Measurements from ENCODE around the gene DEXI.
"Not testable (repeated sequence)": the region's sequence is repeated elsewhere in the genome, so short reads cannot be mapped to it uniquely, and the experiment has no call there.

DNA sequence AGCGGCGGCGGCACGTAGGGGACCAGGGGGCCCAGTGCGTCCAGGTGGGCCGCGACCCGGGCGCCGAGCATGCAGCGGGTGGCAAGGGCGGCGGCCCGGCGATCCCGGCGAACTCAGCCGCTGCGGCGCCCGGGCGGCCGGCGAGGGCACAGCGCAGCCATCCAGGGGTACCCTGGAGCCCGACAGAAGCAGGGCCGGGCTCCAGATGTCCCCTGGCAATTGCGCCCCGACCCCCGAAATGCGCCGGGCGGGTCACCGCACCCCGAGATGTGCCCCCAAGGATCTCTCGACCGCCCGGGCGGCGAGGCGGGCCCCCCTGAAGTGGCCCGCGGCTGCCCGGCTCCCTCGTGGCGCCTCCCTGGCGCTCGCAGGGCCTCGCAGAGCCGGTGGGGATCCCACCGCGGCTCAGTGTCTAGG lies 325 bp downstream of the DEXI start:
- TF ChIP-seq, protein P1, sequence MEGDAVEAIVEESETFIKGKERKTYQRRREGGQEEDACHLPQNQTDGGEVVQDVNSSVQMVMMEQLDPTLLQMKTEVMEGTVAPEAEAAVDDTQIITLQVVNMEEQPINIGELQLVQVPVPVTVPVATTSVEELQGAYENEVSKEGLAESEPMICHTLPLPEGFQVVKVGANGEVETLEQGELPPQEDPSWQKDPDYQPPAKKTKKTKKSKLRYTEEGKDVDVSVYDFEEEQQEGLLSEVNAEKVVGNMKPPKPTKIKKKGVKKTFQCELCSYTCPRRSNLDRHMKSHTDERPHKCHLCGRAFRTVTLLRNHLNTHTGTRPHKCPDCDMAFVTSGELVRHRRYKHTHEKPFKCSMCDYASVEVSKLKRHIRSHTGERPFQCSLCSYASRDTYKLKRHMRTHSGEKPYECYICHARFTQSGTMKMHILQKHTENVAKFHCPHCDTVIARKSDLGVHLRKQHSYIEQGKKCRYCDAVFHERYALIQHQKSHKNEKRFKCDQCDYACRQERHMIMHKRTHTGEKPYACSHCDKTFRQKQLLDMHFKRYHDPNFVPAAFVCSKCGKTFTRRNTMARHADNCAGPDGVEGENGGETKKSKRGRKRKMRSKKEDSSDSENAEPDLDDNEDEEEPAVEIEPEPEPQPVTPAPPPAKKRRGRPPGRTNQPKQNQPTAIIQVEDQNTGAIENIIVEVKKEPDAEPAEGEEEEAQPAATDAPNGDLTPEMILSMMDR (IDR thresholded peaks at IDR 0.05): not testable (repeated sequence)
- TF ChIP-seq POLR2A, POLR2AphosphoS5, EP300 (IDR thresholded peaks at IDR 0.05): not testable (repeated sequence)
